GM19351 (cell line): Measurements from ENCODE around the gene CPXM1.
A peak's percentile ranks its signal among the peaks of the same experiment; 100 is the strongest.
"Not testable (repeated sequence)": the region's sequence is repeated elsewhere in the genome, so short reads cannot be mapped to it uniquely, and the experiment has no call there.

Source experiments
- ATAC-seq: cut with Tn5 transposase; IDR thresholded peaks from one replicate; pipeline ENCODE4 v1.9.1; 2021; ENCODE audit warnings: mild to moderate bottlenecking, moderate library complexity; ENCODE audit not compliant: unreplicated experiment

CPXM1 gene

GRCh38 chr20:2800521-2801285 lies at the start of gene CPXM1:
Gene CPXM1 (minus strand): TSS chr20:2800627. CDS start chr20:2800572, 55 bp downstream.
- ATAC-seq, result no peak

GRCh38 chr20:2849529-2849928 lies 49.1 kb upstream of the CPXM1 start:
- no peak for ATAC-seq

GRCh38 chr20:2847802-2848201 lies 47.4 kb upstream of the CPXM1 start:
- no peak for ATAC-seq

GRCh38 chr20:2846698-2847097 lies 46.3 kb upstream of the CPXM1 start:
- ATAC-seq, result no peak

GRCh38 chr20:2845607-2846006 lies 45.2 kb upstream of the CPXM1 start:
- no peak for ATAC-seq

- peak; percentile 27 for ATAC-seq
Measured at GRCh38 chr20:2840967-2841531, 40.6 kb upstream of the CPXM1 start.

- peak; percentile 97 for ATAC-seq
Measured at GRCh38 chr20:2840138-2840966, 39.9 kb upstream of the CPXM1 start, which contains the start of the genes PCED1A and VPS16. Gene PCED1A (minus strand): TSS chr20:2840655. CDS start chr20:2839912, 743 bp downstream. Gene VPS16 (plus strand): TSS chr20:2840745. CDS start chr20:2840775, 30 bp downstream.

GRCh38 chr20:2839732-2840137 lies 39.3 kb upstream of the CPXM1 start:
- no peak for ATAC-seq

GRCh38 chr20:2838847-2839671 lies 38.6 kb upstream of the CPXM1 start:
- ATAC-seq, result no peak

GRCh38 chr20:2838170-2838797 lies 37.9 kb upstream of the CPXM1 start:
- ATAC-seq, result no peak

GRCh38 chr20:2837221-2837960 lies 37.0 kb upstream of the CPXM1 start:
- no peak for ATAC-seq

GRCh38 chr20:2836035-2836434 lies 35.6 kb upstream of the CPXM1 start:
- ATAC-seq, result no peak

- no peak for ATAC-seq
Measured at GRCh38 chr20:2835331-2835796, 34.9 kb upstream of the CPXM1 start.

- ATAC-seq, result no peak
Measured at GRCh38 chr20:2834401-2835110, 34.1 kb upstream of the CPXM1 start.

- no peak for ATAC-seq
Measured at GRCh38 chr20:2833761-2834160, 33.3 kb upstream of the CPXM1 start.

- not testable (repeated sequence) for ATAC-seq
Measured at GRCh38 chr20:2831206-2831605, 30.8 kb upstream of the CPXM1 start.

GRCh38 chr20:2829376-2829775 lies 28.9 kb upstream of the CPXM1 start:
- no peak for ATAC-seq

GRCh38 chr20:2826655-2827054 lies 26.2 kb upstream of the CPXM1 start:
- ATAC-seq, result no peak

GRCh38 chr20:2825761-2826160 lies 25.3 kb upstream of the CPXM1 start:
- ATAC-seq, result no peak
